ENCODE data around the gene PLK2.
A peak's percentile ranks its signal among the peaks of the same experiment; 100 is the strongest.

The PLK2 gene

DNA sequence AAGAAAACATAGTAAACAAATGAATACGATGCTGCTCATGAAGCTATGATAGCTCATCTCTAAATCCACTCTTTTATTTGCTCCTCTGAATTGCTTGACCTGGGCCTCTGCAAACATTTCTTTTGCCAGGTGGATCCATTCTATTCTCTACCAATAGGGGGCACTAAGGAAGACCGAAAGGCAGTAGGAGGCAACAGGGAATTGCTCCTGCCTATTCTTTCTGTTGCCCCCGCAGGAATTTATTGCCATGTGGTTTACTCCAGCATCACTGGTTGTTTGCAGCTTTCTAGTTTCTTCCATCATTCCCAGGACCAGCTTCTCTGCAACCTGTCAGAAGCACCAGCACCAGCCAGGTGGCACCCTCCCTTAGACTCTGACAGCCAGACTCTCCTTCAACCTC lies 36.6 kb upstream of the PLK2 start:
- DNase-seq (ENCODE audit: low spot score), result no peak
- in situ Hi-C loops (cut with MboI; ENCODE audit: low sequenced_read_pairs, unreplicated experiment), result no loop called here
- TF ChIP-seq, protein P1, sequence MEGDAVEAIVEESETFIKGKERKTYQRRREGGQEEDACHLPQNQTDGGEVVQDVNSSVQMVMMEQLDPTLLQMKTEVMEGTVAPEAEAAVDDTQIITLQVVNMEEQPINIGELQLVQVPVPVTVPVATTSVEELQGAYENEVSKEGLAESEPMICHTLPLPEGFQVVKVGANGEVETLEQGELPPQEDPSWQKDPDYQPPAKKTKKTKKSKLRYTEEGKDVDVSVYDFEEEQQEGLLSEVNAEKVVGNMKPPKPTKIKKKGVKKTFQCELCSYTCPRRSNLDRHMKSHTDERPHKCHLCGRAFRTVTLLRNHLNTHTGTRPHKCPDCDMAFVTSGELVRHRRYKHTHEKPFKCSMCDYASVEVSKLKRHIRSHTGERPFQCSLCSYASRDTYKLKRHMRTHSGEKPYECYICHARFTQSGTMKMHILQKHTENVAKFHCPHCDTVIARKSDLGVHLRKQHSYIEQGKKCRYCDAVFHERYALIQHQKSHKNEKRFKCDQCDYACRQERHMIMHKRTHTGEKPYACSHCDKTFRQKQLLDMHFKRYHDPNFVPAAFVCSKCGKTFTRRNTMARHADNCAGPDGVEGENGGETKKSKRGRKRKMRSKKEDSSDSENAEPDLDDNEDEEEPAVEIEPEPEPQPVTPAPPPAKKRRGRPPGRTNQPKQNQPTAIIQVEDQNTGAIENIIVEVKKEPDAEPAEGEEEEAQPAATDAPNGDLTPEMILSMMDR (IDR thresholded peaks at IDR 0.05; ENCODE audit: borderline replicate concordance, control extremely low read depth, extremely low read depth, insufficient read depth, missing control alignments), result no peak

DNA sequence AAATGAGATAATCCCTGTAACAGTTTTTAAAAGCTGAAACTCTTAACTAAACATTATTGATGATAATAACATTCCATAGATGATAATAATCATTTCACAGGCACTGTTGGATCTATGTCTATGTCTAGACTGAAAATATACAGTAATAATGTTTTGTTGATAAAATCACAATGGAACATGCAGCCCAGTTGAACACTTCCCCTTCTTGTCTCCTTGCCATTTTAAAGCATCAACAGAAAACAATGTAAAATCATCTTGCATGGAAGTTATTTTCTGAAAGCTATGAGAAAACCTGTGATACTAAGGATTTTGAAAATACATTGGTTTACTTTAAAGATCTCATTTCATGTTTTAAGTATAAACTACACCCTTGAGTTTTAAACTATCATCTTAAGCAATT lies 33.3 kb upstream of the PLK2 start:
- TF ChIP-seq, protein P1 (IDR thresholded peaks at IDR 0.05; ENCODE audit: borderline replicate concordance, control extremely low read depth, extremely low read depth, insufficient read depth, missing control alignments), result no peak
- in situ Hi-C loops (cut with MboI; ENCODE audit: low sequenced_read_pairs, unreplicated experiment), result no loop called here
- DNase-seq (ENCODE audit: low spot score), result no peak

DNA sequence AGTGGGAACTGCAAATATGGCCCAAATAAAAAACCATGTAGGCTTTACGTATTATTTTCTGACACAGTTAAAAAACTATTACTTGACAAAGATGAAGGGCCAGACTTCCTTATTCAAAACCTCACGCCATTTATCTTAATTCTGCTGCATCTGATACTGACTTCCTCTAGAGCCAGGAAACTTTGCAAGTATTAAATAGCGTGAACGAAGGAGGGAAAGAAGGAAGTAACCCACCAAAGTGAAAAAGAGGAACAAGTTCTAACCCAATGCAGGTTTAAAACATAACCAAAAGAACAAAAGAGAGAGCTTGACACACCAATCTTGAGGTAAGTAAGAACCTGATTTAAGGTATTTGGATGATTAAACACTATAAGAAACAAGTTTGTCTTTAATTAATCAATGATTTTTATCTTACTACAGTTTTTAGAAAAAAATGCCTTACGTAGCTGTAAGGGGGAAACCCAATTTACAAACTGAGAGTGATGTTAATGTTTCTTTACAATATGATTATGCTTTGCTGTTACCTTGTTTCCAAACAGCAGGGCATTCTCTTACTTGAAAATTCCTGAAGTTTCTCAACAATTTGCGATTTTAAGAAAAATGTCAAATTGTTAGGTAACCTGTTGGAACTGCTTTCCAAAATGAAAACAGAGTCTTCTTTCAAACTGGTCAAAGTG lies 31.5 kb upstream of the PLK2 start, which contains the start of gene GAPT:
Gene GAPT, plus strand, starts transcription at position 220 of the 677 bp plus-strand sequence. CDS start 3,102 bp downstream, outside the sequence.
- TF ChIP-seq, protein P1 (IDR thresholded peaks at IDR 0.05; ENCODE audit: borderline replicate concordance, control extremely low read depth, extremely low read depth, insufficient read depth, missing control alignments), result no peak
- DNase-seq (ENCODE audit: low spot score), result peak; percentile 15
- in situ Hi-C loops (cut with MboI; ENCODE audit: low sequenced_read_pairs, unreplicated experiment), result no loop called here

DNA sequence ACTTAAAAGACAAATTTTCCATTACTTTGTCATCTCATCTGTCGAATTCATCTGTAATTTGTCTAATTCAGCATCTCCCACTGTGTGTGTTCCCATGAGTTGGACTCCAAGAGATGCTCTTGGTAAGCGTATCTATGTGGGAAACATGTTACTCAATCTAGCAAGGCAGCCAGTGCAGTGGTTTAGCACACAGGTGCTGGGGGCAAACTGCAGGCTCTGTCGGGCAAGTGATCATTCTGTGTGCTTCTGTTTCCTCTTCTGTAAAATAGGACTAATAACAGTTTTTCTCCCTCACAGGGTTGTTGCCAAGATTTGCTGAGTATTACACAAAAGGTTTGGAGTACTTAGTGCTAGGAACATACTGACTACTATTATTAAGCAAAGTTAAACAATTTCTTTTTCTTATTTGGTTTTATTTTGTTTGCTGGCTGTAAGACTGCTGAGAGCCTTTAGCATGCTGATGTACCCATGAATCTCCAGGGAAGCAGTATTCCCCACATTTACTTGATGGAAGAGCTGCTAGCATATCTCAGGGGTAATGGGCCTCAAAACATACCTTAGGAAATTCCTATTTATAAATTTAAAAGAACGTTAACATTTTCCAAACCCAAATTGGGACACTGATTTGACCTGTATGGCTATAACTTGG lies 30.6 kb upstream of the PLK2 start:
- in situ Hi-C loops (cut with MboI; ENCODE audit: low sequenced_read_pairs, unreplicated experiment), result no loop called here
- DNase-seq (ENCODE audit: low spot score), result no peak
- TF ChIP-seq, protein P1 (IDR thresholded peaks at IDR 0.05; ENCODE audit: borderline replicate concordance, control extremely low read depth, extremely low read depth, insufficient read depth, missing control alignments), result no peak

DNA sequence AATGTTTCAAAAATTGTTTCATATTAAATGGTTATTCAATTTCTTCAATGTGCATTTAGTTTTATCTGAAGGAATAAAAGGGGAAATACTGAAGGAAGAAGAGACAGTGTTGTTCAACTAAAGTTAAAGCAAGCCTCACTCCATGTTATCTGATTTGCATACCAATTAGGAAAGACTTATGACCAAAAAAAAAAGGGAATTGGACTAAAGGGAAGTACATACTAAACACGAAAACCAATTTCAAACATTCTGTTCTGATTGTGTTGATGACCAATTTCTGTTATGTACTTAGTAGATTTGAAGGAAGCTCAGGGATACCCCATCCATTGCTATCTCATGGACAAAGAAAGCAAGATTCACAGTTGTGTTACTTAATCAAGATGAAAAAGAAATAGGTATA lies 26.4 kb upstream of the PLK2 start:
- in situ Hi-C loops (cut with MboI; ENCODE audit: low sequenced_read_pairs, unreplicated experiment), result no loop called here
- DNase-seq (ENCODE audit: low spot score), result no peak
- TF ChIP-seq, protein P1 (IDR thresholded peaks at IDR 0.05; ENCODE audit: borderline replicate concordance, control extremely low read depth, extremely low read depth, insufficient read depth, missing control alignments), result no peak

DNA sequence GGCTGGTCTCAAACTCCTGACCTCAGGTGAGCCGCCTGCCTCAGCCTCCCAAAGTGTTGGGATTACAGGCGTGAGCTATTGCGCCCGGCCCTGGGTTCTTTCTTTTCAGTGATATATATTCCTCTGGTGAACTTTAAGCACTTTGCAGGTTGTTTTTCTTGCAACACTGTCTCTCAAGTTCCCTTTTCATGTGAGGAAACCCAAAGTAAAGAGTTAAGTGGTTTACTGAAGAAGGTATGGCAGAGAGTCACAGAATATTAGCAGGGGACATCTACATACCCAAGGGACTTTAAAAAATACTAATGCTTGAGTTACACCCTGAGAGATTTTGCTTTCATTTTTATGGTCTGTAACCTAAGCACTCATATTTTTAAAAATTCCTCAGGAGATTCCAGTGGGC lies 24.6 kb upstream of the PLK2 start:
- no peak for DNase-seq (ENCODE audit: low spot score)
- in situ Hi-C loops (cut with MboI; ENCODE audit: low sequenced_read_pairs, unreplicated experiment), result no loop called here
- TF ChIP-seq, protein P1 (IDR thresholded peaks at IDR 0.05; ENCODE audit: borderline replicate concordance, control extremely low read depth, extremely low read depth, insufficient read depth, missing control alignments), result no peak
